Measurements from ENCODE around the gene ABL2. TPM values are rescaled to one million over a fixed set of nuclear protein-coding genes. Genes with fewer than 3 reads are reported as not detected.

The ABL2 gene
- total RNA-seq, 2 experiments from 2014 or later: 6.6 to 8.4 TPM

DNA sequence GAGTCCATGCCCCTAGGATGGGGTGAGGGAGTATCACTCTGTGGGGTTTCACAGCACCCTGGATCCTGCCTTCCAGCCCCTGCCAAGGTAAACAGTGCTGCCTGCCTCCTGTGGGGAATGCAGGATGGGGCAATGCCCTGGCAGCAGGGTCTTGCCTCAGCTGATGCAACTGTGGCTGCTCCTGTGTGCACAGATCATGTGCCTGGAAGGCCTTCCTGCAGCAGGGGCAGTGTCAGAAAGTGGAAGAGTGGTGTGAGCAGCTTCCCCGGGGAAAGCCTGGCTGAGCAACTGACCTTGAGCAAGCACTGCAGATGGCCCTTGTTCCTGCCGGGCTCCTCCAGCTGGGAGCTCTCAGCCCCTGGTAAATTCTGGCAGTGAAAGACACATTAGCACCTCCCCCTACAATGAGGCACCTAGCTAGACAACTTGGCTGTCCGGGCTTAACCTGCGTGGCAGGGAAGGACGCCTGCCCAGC lies 137.7 kb downstream of the ABL2 start:
- Mint-ChIP-seq H3K27ac (no peak overlapping the region), H3K36me3 (ENCODE audit: low read depth) (peaks cover 22% of the 10 kb centered on the region)
- CTCF ChIA-PET: no interaction called here

DNA sequence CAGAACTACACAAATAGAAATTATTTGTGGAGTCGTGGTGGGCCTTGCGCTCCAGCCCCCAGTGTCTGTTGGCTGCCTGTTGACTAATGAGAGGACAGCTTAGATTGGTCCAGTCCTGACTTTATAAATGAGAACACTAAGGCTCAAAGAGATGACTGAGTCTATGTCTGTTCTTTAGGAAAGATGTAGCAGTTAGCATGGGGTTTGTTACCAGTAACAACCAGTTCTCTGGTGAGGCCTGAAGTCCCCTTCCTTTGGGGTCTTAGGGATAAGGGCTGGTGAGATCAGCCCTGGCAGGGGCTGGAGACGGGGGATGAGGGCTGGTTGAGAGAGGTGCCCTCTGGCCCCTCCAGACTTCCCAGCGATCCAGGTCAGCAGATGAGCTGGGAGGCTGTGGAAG lies 138.6 kb downstream of the ABL2 start:
- POLR2A ChIA-PET: no interaction called here
- ATAC-seq (no peak), DNase-seq (no peak)
- intact Hi-C loops (cut with DNase I, micrococcal nuclease): no loop called here
- no peaks in the 10 kb centered on the region for H3K27me3 Mint-ChIP-seq
- H3K9me3 Mint-ChIP-seq (ENCODE audit: low read depth): no peaks in the 10 kb centered on the region
- peak overlapping the region; percentile 28 for H3K27ac Mint-ChIP-seq
- peaks cover 24% of the 10 kb centered on the region for H3K36me3 Mint-ChIP-seq (ENCODE audit: low read depth)
- no peaks in the 10 kb centered on the region for H3K4me1 Mint-ChIP-seq
- CTCF ChIA-PET: no interaction called here
- H3K4me3 Mint-ChIP-seq: no peak overlapping the region

More for the DNA sequence above, 137.7 kb downstream of the ABL2 start:
- ATAC-seq (no peak), DNase-seq (no peak)
- Mint-ChIP-seq H3K9me3 (ENCODE audit: low read depth) (no peaks in the 10 kb centered on the region), H3K27me3 (no peaks in the 10 kb centered on the region), H3K4me3 (no peak overlapping the region), H3K4me1 (no peaks in the 10 kb centered on the region)
- intact Hi-C loops (cut with DNase I, micrococcal nuclease): no loop called here
- POLR2A ChIA-PET: interaction anchor here (0.6 kb wide), 1 partner anchor 37 kb away, joined by 4 read pairs; no protein-coding TSS in a partner anchor

DNA sequence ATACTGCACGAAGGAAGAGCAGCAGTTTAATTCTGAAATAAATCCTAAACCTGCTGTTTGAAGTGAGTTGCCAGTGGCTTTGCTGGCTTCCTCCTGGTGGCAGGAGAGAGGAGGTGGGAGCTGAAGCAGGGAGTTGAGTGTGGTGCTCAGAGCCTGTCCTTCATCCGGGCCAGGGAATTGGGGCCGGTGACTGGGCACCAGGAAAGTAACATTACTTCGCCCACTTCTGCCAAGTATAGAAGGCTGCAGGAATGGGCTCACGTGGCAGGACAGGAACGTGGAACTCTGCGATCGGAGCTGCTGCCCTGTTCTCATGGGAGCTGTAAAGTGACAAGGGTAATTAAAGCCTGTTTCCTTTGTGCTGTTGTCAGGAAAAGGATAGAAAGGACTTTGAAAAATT lies 139.0 kb downstream of the ABL2 start:
- ATAC-seq (no peak), DNase-seq (no peak)
- ChIA-PET CTCF (no interaction called here), POLR2A (no interaction called here)
- H3K27me3 Mint-ChIP-seq: no peaks in the 10 kb centered on the region
- no peak overlapping the region for H3K4me3 Mint-ChIP-seq
- intact Hi-C loops (cut with DNase I, micrococcal nuclease): no loop called here
- peaks cover 24% of the 10 kb centered on the region for H3K36me3 Mint-ChIP-seq (ENCODE audit: low read depth)
- H3K27ac Mint-ChIP-seq: no peak overlapping the region
- no peaks in the 10 kb centered on the region for H3K9me3 Mint-ChIP-seq (ENCODE audit: low read depth)
- no peaks in the 10 kb centered on the region for H3K4me1 Mint-ChIP-seq

DNA sequence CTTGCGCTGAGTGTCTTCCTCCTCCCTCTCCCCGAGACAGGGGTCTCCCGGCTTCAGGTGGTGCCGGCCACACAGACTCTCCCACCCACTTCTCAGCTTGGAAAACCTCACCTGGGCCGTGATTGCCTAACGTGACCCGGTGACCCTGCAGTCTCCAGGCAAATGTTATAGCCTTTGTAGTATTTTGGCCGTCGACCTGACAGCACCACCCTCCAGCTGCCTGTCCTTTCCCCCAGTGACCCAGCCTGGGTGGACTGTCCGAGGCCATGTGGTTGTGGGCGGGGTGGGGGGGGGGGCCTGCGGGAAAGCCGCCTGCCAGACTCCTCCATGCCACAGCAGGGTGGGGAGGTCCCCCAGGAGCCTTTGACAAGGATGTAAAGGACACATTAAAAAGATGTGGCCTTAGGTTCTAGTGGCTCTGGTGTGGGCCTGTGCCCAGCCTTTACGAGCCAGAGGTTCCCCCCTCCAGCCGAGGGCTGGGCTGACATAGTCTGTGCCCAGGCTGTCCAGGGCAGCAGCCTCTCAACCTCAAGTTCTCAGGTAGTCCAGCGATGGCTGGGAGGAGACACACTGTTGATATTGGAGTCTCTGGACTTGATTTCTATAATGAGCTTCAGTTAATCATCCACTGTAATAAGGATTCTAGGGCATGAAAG lies 139.5 kb downstream of the ABL2 start:
- no peak for DNase-seq
- H3K27me3 Mint-ChIP-seq: no peaks in the 10 kb centered on the region
- intact Hi-C loops (cut with DNase I, micrococcal nuclease): loop anchor here (10.0 kb wide), 2 partner anchors 505 to 725 kb away; partner anchors contain the start of gene TDRD5 (in 1 of the 2)
- H3K27ac Mint-ChIP-seq: no peak overlapping the region
- POLR2A ChIA-PET: no interaction called here
- peaks cover 24% of the 10 kb centered on the region for H3K36me3 Mint-ChIP-seq (ENCODE audit: low read depth)
- no peak overlapping the region for H3K4me3 Mint-ChIP-seq
- no peak for ATAC-seq
- H3K4me1 Mint-ChIP-seq: no peaks in the 10 kb centered on the region
- CTCF ChIA-PET: no interaction called here
- no peaks in the 10 kb centered on the region for H3K9me3 Mint-ChIP-seq (ENCODE audit: low read depth)

DNA sequence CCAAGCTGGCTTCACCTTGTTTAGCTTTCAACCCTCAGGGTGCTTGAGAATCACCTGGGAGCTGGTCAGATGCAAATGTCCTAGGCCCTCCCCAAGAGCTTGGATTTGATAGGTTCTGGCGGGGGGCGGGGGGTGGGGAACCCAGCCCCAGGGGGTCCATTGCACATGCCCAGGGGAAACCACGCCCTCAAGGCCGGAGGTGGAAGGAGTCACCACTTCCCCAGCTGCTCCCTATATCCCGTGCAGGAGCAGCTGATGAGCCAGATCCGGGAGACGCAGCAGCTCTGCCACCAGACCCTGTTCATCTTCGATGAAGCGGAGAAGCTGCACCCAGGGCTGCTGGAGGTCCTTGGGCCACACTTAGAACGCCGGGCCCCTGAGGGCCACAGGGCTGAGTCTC lies 141.8 kb downstream of the ABL2 start:
- intact Hi-C loops (cut with DNase I, micrococcal nuclease): loop anchor here (10.0 kb wide), 2 partner anchors 507 to 727 kb away; partner anchors contain the start of gene TDRD5 (in 1 of the 2)
- no peak overlapping the region for H3K27ac Mint-ChIP-seq

DNA sequence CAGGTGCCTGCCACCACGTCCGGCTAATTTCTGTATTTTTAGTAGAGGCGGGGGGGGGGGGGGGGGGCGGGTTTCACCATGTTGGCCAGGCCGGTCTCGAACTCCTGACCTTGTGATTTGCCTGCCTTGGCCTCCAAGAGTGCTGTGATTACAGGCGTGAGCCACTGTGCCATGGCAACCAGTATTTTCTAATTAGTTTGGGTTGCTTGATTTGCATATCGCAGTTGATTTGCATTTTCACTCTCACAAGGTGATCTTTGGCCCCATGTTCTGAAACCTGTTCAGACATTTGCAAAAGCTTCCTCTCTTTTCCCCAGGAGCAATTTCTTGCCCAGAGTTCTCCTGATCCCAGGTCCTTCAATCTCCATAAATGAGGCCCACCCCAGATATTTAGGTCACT lies 145.9 kb downstream of the ABL2 start:
- DNase-seq (no peak), ATAC-seq (no peak)
- intact Hi-C loops (cut with DNase I, micrococcal nuclease): loop anchor here (2.0 to 10.0 kb wide), 9 partner anchors 37 to 731 kb away; partner anchors contain the start of genes FAM20B (in 1 of the 2), SOAT1 (in 1 of the 2) and TDRD5 (in 1 of the 2)
- ChIA-PET CTCF (interaction anchor here (0.5 kb wide), 1 partner anchor 53 kb away, joined by 4 read pairs; no protein-coding TSS in a partner anchor), POLR2A (interaction anchor here (0.6 to 0.7 kb wide), 2 partner anchors 11 to 226 kb away, joined by 5 to 8 read pairs; no protein-coding TSS in a partner anchor)
- H3K4me1 Mint-ChIP-seq: peaks cover 24% of the 10 kb centered on the region
- H3K4me3 Mint-ChIP-seq: peak overlapping the region; percentile 94
- H3K36me3 Mint-ChIP-seq (ENCODE audit: low read depth): peaks cover 12% of the 10 kb centered on the region
- H3K27me3 Mint-ChIP-seq: no peaks in the 10 kb centered on the region
- H3K27ac Mint-ChIP-seq: peak overlapping the region; percentile 38
- no peaks in the 10 kb centered on the region for H3K9me3 Mint-ChIP-seq (ENCODE audit: low read depth)

More for the DNA sequence above, 141.8 kb downstream of the ABL2 start:
- no peak for DNase-seq
- ChIA-PET CTCF (interaction anchor here (0.6 to 1.2 kb wide), 2 partner anchors 278 to 282 kb away, joined by 3 read pairs; partner anchors contain the start of gene AXDND1), POLR2A (no interaction called here)
- H3K27me3 Mint-ChIP-seq: no peaks in the 10 kb centered on the region
- H3K4me1 Mint-ChIP-seq: peaks cover 9% of the 10 kb centered on the region
- ATAC-seq: no peak
- no peaks in the 10 kb centered on the region for H3K9me3 Mint-ChIP-seq (ENCODE audit: low read depth)
- peaks cover 22% of the 10 kb centered on the region for H3K36me3 Mint-ChIP-seq (ENCODE audit: low read depth)
- H3K4me3 Mint-ChIP-seq: no peak overlapping the region

DNA sequence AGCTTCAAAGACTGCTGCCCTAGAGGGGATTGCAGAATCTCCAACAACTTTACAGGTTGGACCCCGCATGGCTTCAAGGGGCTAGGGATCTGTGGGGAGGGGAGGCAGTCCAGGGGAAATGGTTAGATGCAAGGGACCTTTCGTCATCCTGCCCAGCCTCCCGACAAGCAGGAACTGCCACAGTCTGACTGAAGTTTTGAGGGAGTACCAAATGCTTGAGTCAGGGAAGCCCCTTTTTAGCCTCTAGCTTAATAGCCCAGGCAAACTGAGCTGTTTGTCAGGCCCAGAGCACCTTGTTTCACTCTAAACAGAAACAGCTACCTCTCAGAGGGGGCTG lies 146.5 kb downstream of the ABL2 start:
- no peaks in the 10 kb centered on the region for H3K27me3 Mint-ChIP-seq
- no peaks in the 10 kb centered on the region for H3K9me3 Mint-ChIP-seq (ENCODE audit: low read depth)
- ATAC-seq: peak; percentile 7
- peak; percentile 49 for DNase-seq
- H3K4me3 Mint-ChIP-seq: peak overlapping the region; percentile 94
- intact Hi-C loops (cut with DNase I, micrococcal nuclease): loop anchor here (2.0 to 10.0 kb wide), 9 partner anchors 38 to 732 kb away; partner anchors contain the start of genes FAM20B (in 1 of the 2), SOAT1 (in 1 of the 2) and TDRD5 (in 1 of the 2)
- peak overlapping the region; percentile 87 for H3K27ac Mint-ChIP-seq
- peaks cover 12% of the 10 kb centered on the region for H3K36me3 Mint-ChIP-seq (ENCODE audit: low read depth)
- CTCF ChIA-PET: interaction anchor here (0.5 to 3.6 kb wide), 5 partner anchors 38 to 550 kb away, joined by 3 to 28 read pairs (median 4); no protein-coding TSS in a partner anchor
- peaks cover 24% of the 10 kb centered on the region for H3K4me1 Mint-ChIP-seq
- POLR2A ChIA-PET: interaction anchor here (0.6 to 0.7 kb wide), 2 partner anchors 11 to 79 kb away, joined by 3 to 8 read pairs; no protein-coding TSS in a partner anchor

DNA sequence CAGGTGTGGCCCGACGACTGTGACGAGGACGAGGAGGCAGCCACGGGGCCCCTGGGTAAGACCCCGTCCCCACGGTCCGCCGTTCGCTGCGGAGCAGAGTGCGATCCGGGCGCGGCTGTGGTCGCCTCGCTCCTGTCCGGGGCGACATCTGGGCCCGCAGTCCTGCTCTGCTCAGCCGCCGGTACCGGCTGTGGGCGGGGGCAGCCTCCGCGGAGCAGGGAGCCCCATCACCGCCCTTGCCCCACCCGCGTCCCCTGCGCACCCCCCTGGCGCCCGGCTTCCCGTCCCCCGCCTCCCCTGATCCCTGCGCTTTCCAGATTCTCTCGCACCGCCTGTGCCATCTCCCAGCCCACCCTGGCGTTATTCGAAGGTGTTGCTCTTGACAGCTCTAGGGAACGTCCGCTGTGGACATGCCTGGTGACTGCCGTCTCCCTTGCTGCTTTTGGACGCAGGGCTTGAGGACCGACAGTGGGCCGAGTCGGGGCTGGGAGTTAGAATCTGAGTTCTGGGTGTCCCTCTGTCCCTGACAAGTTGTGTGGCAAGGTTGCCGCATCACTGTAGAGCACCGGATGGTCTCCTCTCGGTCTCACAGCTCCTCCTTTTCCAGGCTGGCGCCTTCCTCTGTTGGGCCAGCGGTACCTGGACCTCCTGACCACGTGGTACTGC lies 147.0 kb downstream of the ABL2 start:
- no peaks in the 10 kb centered on the region for H3K9me3 Mint-ChIP-seq (ENCODE audit: low read depth)
- peak overlapping the region; percentile 94 for H3K4me3 Mint-ChIP-seq
- peaks cover 24% of the 10 kb centered on the region for H3K4me1 Mint-ChIP-seq
- peak overlapping the region; percentile 87 for H3K27ac Mint-ChIP-seq
- CTCF ChIA-PET: interaction anchor here (1.0 to 3.6 kb wide), 6 partner anchors 38 to 549 kb away, joined by 3 to 28 read pairs (median 4); partner anchors contain the start of gene AXDND1
- H3K27me3 Mint-ChIP-seq: no peaks in the 10 kb centered on the region
- ATAC-seq: peak; percentile 10
- DNase-seq: peak; percentile 50
- peaks cover 12% of the 10 kb centered on the region for H3K36me3 Mint-ChIP-seq (ENCODE audit: low read depth)
- POLR2A ChIA-PET: interaction anchor here (0.6 to 2.0 kb wide), 5 partner anchors 48 to 800 kb away, joined by 3 to 5 read pairs (median 3); partner anchors contain the start of gene TOR1AIP1
- intact Hi-C loops (cut with DNase I, micrococcal nuclease): loop anchor here (2.0 to 10.0 kb wide), 9 partner anchors 38 to 732 kb away; partner anchors contain the start of genes FAM20B (in 1 of the 2), SOAT1 (in 1 of the 2) and TDRD5 (in 1 of the 2)

DNA sequence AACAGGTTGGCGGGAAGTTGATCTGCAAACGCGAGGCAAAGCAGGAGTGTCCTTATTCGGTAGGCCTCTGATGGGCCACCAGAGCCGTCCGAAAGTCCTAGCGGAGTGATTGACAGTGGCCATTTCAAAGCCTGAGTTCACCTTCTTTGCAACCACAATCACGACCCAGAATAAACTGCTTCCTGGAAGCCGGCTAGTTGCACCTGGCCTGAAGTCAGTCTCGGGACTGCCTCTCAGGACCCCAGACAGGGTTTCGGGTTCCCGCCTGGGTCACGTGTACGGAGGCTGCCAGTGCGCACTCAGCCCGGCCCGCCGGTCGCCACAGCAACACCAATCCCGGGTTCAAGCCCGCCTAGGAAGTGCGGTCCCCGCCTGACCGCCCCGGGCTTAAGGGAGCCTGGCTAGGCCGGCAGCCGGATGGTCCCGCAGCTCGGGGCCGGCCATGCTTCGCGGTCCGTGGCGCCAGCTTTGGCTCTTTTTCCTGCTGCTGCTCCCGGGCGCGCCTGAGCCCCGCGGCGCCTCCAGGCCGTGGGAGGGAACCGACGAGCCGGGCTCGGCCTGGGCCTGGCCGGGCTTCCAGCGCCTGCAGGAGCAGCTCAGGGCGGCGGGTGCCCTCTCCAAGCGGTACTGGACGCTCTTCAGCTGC lies 147.7 kb downstream of the ABL2 start, which contains the start of gene TOR3A:
Gene TOR3A (plus strand): TSS at position 384 of the 646 bp plus-strand sequence. CDS start 59 bp downstream, at position 443.
- CTCF ChIA-PET: interaction anchor here (0.7 to 3.6 kb wide), 8 partner anchors 39 to 288 kb away, joined by 3 to 28 read pairs (median 4); partner anchors contain the start of gene AXDND1
- POLR2A ChIA-PET: interaction anchor here (0.6 to 2.0 kb wide), 4 partner anchors 47 to 801 kb away, joined by 3 to 5 read pairs (median 3); partner anchors contain the start of gene TOR1AIP1
- H3K4me1 Mint-ChIP-seq: peaks cover 24% of the 10 kb centered on the region
- H3K4me3 Mint-ChIP-seq: peak within 1 kb of the TSS; percentile 94
- ATAC-seq (peak; percentile 78), DNase-seq (peak; percentile 87)
- peaks cover 10% of the 10 kb centered on the region for H3K36me3 Mint-ChIP-seq (ENCODE audit: low read depth)
- intact Hi-C loops (cut with DNase I, micrococcal nuclease): loop anchor here (1.0 to 10.0 kb wide), 18 partner anchors 39 to 795 kb away; partner anchors contain the start of genes ABL2 (in 2 of the 2), AXDND1 (in 1 of the 2), FAM20B (in 1 of the 2) and SOAT1 (in 1 of the 2)
- no peaks in the 10 kb centered on the region for H3K9me3 Mint-ChIP-seq (ENCODE audit: low read depth)
- peak within 1 kb of the TSS; percentile 94 for H3K27ac Mint-ChIP-seq
- H3K27me3 Mint-ChIP-seq: no peaks in the 10 kb centered on the region

DNA sequence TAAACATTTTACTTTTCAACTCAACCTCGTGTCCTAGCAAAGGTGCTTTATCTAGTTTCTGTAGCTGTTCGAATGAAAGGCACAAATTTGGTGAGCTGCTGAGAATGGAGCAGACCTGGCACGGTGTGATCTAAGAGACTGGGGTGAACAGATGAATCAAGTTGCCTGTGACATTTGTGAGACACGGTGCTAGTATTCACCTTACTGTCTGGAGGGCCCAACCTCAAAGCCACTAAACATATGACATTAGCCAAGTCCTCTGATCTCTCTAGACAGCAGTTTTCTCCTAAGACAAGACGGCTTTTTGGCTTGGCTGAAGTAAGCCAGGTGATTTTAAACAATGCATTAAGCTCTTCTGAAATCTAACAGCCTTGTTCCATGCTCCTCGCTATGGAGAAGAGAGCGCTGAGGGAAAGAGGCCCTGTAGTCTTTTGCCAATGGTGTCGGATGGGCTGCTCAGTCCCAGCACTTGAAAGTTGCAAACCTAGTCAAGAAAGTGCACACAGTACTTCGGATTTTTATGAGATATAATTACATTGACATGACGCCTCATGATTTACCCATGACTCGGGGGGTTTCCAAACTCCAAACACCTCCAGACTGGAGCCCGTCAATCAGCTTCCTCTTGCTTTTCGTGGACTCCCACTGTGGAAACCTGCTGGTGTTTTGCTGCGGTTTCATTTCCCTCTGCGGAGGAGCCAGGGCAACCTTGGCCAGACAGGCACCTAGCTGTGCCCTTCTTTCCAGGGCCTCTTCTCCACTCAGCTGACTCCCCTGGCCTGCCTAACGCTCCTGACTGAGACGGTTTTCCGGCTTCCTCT lies 148.4 kb downstream of the ABL2 start:
- intact Hi-C loops (cut with DNase I, micrococcal nuclease): loop anchor here (1.0 to 10.0 kb wide), 15 partner anchors 44 to 796 kb away; partner anchors contain the start of genes ABL2 (in 2 of the 2), AXDND1 (in 1 of the 2), FAM20B (in 1 of the 2) and TDRD5 (in 1 of the 2)
- H3K27ac Mint-ChIP-seq: peak overlapping the region; percentile 94
- DNase-seq (peak; percentile 52), ATAC-seq (peak; percentile 45)
- no peaks in the 10 kb centered on the region for H3K9me3 Mint-ChIP-seq (ENCODE audit: low read depth)
- POLR2A ChIA-PET: interaction anchor here (0.6 to 2.0 kb wide), 2 partner anchors 47 to 303 kb away, joined by 5 to 14 read pairs; no protein-coding TSS in a partner anchor
- H3K4me3 Mint-ChIP-seq: peak overlapping the region; percentile 94
- peaks cover 8% of the 10 kb centered on the region for H3K36me3 Mint-ChIP-seq (ENCODE audit: low read depth)
- CTCF ChIA-PET: interaction anchor here (0.6 to 3.6 kb wide), 9 partner anchors 25 to 734 kb away, joined by 3 to 28 read pairs (median 4); partner anchors contain the start of gene AXDND1
- H3K4me1 Mint-ChIP-seq: peaks cover 24% of the 10 kb centered on the region
- H3K27me3 Mint-ChIP-seq: no peaks in the 10 kb centered on the region

All from activated CD4-positive, alpha-beta T cell treated with anti-CD3 and anti-CD28 coated beads for 36 hours (primary cell).